SU-DHL-6 (cell line): ENCODE measurements around the gene PCDHGA4.
A peak's percentile ranks its signal among the peaks of the same experiment; 100 is the strongest.
"Not testable (repeated sequence)": the region's sequence is repeated elsewhere in the genome, so short reads cannot be mapped to it uniquely, and the experiment has no call there.

Experiments used
- H2AFZ ChIP-seq: fragments of 200-600 bp; sonication (generic); 2 replicates; pipeline ENCODE4 v1.6.1; 2014; ENCODE audit warnings: low read depth, mild to moderate bottlenecking, moderate library complexity, mixed read lengths, antibody characterized with exemption, low read length; ENCODE audit not compliant: severe bottlenecking
- H3F3A ChIP-seq: fragments of 200-600 bp; shearing (Covaris generic); 2 replicates; pipeline ENCODE4 v1.6.0; 2016; ENCODE audit warnings: antibody characterized with exemption, mild to moderate bottlenecking; ENCODE audit not compliant: insufficient read depth
- H3K27ac ChIP-seq: fragments of 200-600 bp; sonication (generic); 2 replicates; pipeline ENCODE4 v1.5.1; 2016; ENCODE audit warnings: low read depth, mild to moderate bottlenecking, low read length, moderate library complexity, mixed read lengths
- H3K27me3 ChIP-seq: fragments of 200-600 bp; sonication (generic), shearing (Covaris generic); 2 replicates; pipeline ENCODE4 v1.6.0; 2014; ENCODE audit warnings: mild to moderate bottlenecking, low read length
- H3K36me3 ChIP-seq: fragments of 200-600 bp; sonication (generic); 2 replicates; pipeline ENCODE4 v1.6.1; 2014; ENCODE audit warnings: mild to moderate bottlenecking, low read length, mixed read lengths
- H3K4me2 ChIP-seq: fragments of 300-600, 200-600 bp; shearing (Covaris generic), sonication (generic); 2 replicates; pipeline ENCODE4 v1.6.0; 2014; ENCODE audit warnings: low read length, low read depth, mild to moderate bottlenecking; ENCODE audit not compliant: poor library complexity, severe bottlenecking
- H3K4me3 ChIP-seq: fragments of 200-600 bp; sonication (generic); 2 replicates; pipeline ENCODE4 v1.5.1; 2014; ENCODE audit warnings: antibody characterized with exemption, low read length, mild to moderate bottlenecking, mixed read lengths; ENCODE audit not compliant: insufficient read depth, poor library complexity, severe bottlenecking
- H3K79me2 ChIP-seq: fragments of 200-600 bp; sonication (generic); 2 replicates; pipeline ENCODE4 v1.6.1; 2014; ENCODE audit warnings: mild to moderate bottlenecking, low read length, moderate library complexity; ENCODE audit not compliant: insufficient read depth
- H3K9ac ChIP-seq: fragments of 200-600 bp; sonication (generic); 2 replicates; pipeline ENCODE4 v1.7.0; 2014; ENCODE audit warnings: mild to moderate bottlenecking, low read length
- H3K9me2 ChIP-seq: fragments of 200-600 bp; sonication (generic); replicated peaks from 2 replicates; pipeline ENCODE4 v1.6.1; 2014; ENCODE audit warnings: low read length; ENCODE audit not compliant: insufficient read depth
- H3K9me3 ChIP-seq: fragments of 200-600 bp; sonication (generic); 2 replicates; pipeline ENCODE4 v1.6.1; 2014; ENCODE audit warnings: low read length, mixed read lengths; ENCODE audit not compliant: insufficient read depth
- H4K20me1 ChIP-seq: fragments of 200-600 bp; sonication (generic); 2 replicates; pipeline ENCODE4 v1.6.1; 2014; ENCODE audit warnings: low read depth, mild to moderate bottlenecking, antibody characterized with exemption, low read length, moderate library complexity, mixed read lengths
- EZH2phosphoT487 ChIP-seq: fragments of 200-600 bp; sonication (generic), shearing (Covaris generic); conservative IDR thresholded peaks from 2 replicates; pipeline ENCODE4 v1.6.1; 2018; ENCODE audit warnings: mild to moderate bottlenecking, antibody characterized with exemption, low read length, moderate library complexity, mixed read lengths
- TF ChIP-seq, protein P1 (sequence below): fragments of 200-600 bp; sonication (generic); IDR thresholded peaks from one replicate; pipeline ENCODE4 v1.5.1; 2017; ENCODE audit warnings: antibody characterized with exemption, mild to moderate bottlenecking, low read length, moderate library complexity; ENCODE audit not compliant: insufficient read depth, poor library complexity, severe bottlenecking

The PCDHGA4 gene

DNA sequence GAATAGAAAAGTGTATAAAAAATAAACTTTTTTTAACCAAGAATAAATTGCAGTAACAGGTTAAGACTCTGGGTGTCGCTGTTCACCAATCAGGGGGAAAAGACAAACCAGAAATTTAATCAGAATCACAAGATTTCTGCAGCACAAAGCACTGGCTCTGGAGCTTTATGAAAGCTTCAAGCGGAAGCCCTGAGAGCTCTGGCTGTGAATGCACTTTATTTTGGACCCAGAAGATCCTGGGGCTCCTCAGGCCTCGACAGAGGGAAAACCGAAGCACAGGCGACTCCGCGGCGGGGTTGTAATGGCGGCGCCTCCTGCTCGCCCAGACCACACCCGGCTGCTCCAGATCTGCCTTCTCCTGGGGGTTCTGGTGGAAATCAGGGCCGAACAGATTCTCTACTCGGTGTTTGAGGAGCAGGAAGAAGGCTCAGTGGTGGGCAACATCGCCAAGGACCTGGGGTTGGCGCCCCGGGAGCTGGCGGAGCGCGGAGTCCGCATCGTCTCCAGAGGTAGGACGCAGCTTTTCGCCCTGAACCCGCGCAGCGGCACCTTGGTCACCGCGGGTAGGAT lies at the start of gene PCDHGA4:
Gene PCDHGA4 (plus strand): TSS at position 122 of the 570 bp plus-strand sequence. CDS start 87 bp downstream, at position 209.
- TF ChIP-seq, protein P1, sequence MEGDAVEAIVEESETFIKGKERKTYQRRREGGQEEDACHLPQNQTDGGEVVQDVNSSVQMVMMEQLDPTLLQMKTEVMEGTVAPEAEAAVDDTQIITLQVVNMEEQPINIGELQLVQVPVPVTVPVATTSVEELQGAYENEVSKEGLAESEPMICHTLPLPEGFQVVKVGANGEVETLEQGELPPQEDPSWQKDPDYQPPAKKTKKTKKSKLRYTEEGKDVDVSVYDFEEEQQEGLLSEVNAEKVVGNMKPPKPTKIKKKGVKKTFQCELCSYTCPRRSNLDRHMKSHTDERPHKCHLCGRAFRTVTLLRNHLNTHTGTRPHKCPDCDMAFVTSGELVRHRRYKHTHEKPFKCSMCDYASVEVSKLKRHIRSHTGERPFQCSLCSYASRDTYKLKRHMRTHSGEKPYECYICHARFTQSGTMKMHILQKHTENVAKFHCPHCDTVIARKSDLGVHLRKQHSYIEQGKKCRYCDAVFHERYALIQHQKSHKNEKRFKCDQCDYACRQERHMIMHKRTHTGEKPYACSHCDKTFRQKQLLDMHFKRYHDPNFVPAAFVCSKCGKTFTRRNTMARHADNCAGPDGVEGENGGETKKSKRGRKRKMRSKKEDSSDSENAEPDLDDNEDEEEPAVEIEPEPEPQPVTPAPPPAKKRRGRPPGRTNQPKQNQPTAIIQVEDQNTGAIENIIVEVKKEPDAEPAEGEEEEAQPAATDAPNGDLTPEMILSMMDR = peak; percentile 56
- TF ChIP-seq EZH2phosphoT487 = no peak
- Histone ChIP-seq H3K9me2 (no peaks in the 10 kb centered on the region), H3K79me2 (no peaks in the 10 kb centered on the region), H3K27ac (no peak within 1 kb of the TSS), H3F3A (0 out of 2 replicates have a peak, but pooled peaks cover 5% of the 10 kb centered on the region), H3K4me3 (no peak within 1 kb of the TSS), H3K9me3 (no peaks in the 10 kb centered on the region), H3K9ac (peak within 1 kb of the TSS; percentile 11; the same call in 1 of the 2 replicates), H3K27me3 (no peaks in the 10 kb centered on the region), H3K36me3 (no peaks in the 10 kb centered on the region), H4K20me1 (no peaks in the 10 kb centered on the region), H3K4me2 (peak within 1 kb of the TSS; percentile 32), H2AFZ (no peak within 1 kb of the TSS)

DNA sequence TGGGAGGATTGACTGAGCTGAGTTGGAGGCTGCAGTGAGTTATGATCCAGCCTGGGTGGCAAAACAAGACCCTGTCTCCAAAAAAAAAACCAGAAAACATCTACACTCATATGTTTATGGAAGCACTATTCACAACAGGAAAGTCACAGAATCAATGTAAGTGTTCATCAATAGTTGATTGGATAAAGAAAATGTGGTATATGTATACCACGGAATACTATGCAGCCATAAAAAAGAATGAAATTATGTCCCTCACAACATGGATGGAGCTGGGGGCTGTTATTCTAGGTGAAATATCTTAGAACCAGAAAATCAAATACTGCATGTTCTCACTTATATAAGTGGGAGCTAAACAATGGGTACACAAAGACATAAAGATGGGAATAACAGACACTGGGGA lies 48.2 kb upstream of the PCDHGA4 start:
- H3K27me3 ChIP-seq = no peaks in the 10 kb centered on the region
- no peak overlapping the region for H3K27ac ChIP-seq
- H3K4me2 ChIP-seq = no peak overlapping the region
- H3K9ac ChIP-seq = no peak overlapping the region
- no peak for TF ChIP-seq EZH2phosphoT487
- TF ChIP-seq, protein P1 = no peak
- no peak overlapping the region for H2AFZ ChIP-seq
- no peaks in the 10 kb centered on the region for H3F3A ChIP-seq
- H3K36me3 ChIP-seq = no peaks in the 10 kb centered on the region
- H3K79me2 ChIP-seq = peaks cover 7% of the 10 kb centered on the region; the same call in 1 of the 2 replicates
- H3K4me3 ChIP-seq = no peak overlapping the region
- no peaks in the 10 kb centered on the region; the same call in 1 of the 2 replicates for H3K9me3 ChIP-seq
- H3K9me2 ChIP-seq = no peaks in the 10 kb centered on the region
- H4K20me1 ChIP-seq = no peaks in the 10 kb centered on the region

DNA sequence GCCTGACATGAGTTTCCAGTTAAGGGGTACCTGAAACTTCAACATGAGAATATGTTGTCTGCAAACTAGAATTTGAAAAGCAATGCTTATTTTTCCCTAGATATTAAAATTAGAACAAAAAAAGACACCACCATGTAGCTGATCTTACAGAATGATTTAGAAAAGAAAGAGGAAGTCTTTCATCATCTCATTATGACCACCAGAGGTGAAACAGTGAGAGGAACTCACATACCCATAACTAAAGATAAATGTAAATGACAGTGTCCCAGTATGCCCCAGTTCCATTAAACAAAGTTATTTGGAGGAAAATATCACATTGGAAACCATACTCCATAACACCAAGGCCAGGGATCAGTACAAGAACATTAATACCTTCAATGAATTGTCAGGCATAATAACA lies 41.1 kb upstream of the PCDHGA4 start:
- Histone ChIP-seq H3K4me3 (no peak overlapping the region), H3K27ac (no peak overlapping the region), H4K20me1 (0 out of 2 replicates have a peak, but pooled peaks cover 5% of the 10 kb centered on the region), H3K4me2 (no peak overlapping the region), H2AFZ (no peak overlapping the region), H3K36me3 (peaks cover 26% of the 10 kb centered on the region), H3K9ac (no peak overlapping the region), H3K79me2 (peaks cover 65% of the 10 kb centered on the region), H3K9me2 (no peaks in the 10 kb centered on the region), H3K9me3 (peaks cover 17% of the 10 kb centered on the region), H3K27me3 (no peaks in the 10 kb centered on the region), H3F3A (peaks cover 3% of the 10 kb centered on the region; the same call in 1 of the 2 replicates)
- TF ChIP-seq, protein P1 = no peak
- TF ChIP-seq EZH2phosphoT487 = no peak

DNA sequence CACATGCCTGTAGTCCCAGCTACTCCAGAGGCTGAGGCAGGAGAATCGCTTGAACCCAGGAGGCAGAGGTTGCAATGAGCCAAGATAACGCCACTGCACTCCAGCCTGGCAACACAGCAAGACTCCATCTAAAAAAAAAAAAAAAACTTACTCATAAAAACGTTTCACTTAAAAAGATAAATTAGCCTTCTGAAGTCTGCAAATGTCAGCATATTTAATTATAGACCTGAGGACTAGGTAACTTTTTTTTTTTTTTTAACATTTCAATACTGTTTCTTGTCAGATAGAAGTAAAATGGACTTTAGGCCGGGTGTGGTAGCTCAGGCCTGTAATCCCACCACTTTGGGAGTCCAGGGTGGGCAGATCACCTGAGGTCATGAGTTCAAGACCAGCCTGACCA lies 37.9 kb upstream of the PCDHGA4 start:
- not testable (repeated sequence) for H3K27me3 ChIP-seq, H3K9me2 ChIP-seq, H2AFZ ChIP-seq, H4K20me1 ChIP-seq, H3K9ac ChIP-seq, H3K4me2 ChIP-seq, H3K4me3 ChIP-seq, H3K27ac ChIP-seq, H3F3A ChIP-seq
- peaks cover 39% of the 10 kb centered on the region for H3K36me3 ChIP-seq
- peaks cover 30% of the 10 kb centered on the region for H3K9me3 ChIP-seq
- peaks cover 74% of the 10 kb centered on the region for H3K79me2 ChIP-seq
